GM12878 (cell line): ENCODE data around the gene MAML3. TPM values are rescaled to one million over a fixed set of nuclear protein-coding genes. Genes with fewer than 3 reads are reported as not detected.

Source experiments
- ATAC-seq: fragments of 200-7000 bp; cut with Tn5 transposase; 3 replicates; pipeline ENCODE4 v1.9.1; 2020; ENCODE audit warnings: mild to moderate bottlenecking, moderate library complexity
- BruUV-seq: library from RNA; stranded (reverse); fragments of 400-500 nt; replicated peaks from 2 replicates; lab custom pipeline; 2021; lab: Mats Ljungman, UMichigan
- CTCF ChIA-PET: fragments of 300-600 bp; sonication (Branson Sonifier 250); formaldehyde crosslinking; extraction: SDS; loops from one replicate; lab custom pipeline; 2021; ENCODE audit warnings: inconsistent platforms; lab: Yijun Ruan, JAX
- POLR2A ChIA-PET: fragments of 350-600 bp; formaldehyde crosslinking; extraction: SDS; loops from one replicate; lab custom pipeline; 2021; ENCODE audit warnings: inconsistent platforms; lab: Charles Lee
- RAD21 ChIA-PET: fragments of 300-600 bp; sonication (Branson Sonifier 250); formaldehyde crosslinking; loops from one replicate; lab custom pipeline; 2023; ENCODE audit warnings: antibody characterized with exemption; ENCODE audit not compliant: unreplicated experiment; lab: Charles Lee
- SMC1A ChIA-PET: fragments of 300-600 bp; sonication (Branson Sonifier 250); formaldehyde crosslinking; loops from one replicate; lab custom pipeline; 2023; ENCODE audit not compliant: unreplicated experiment, uncharacterized antibody; lab: Charles Lee
- DNase-seq: peaks from one replicate; pipeline ENCODE4 v3.0.0-alpha.2; 2011; ENCODE audit warnings: low read depth, low spot score
- FAIRE-seq: peaks from 3 replicates; lab custom pipeline; 2011; peaks lifted over from hg19 to GRCh38; lab: Jason Lieb, UNC
- H2AFZ ChIP-seq: 2 replicates; pipeline ENCODE4 v1.6.0; 2011; ENCODE audit warnings: low read depth, low read length, control low read depth; ENCODE audit not compliant: control insufficient read depth
- H3K27ac ChIP-seq: 2 replicates; pipeline ENCODE4 v1.5.1; 2011; ENCODE audit warnings: control low read depth; ENCODE audit not compliant: control insufficient read depth, insufficient read depth
- H3K27me3 ChIP-seq, 2 experiments: replicated peaks in 1 of 2; 2 replicates each; pipeline versions ENCODE4 v1.6.0 to v1.6.1; 2011; ENCODE audit warnings: low read length in 1 of 2; ENCODE audit not compliant: control insufficient read depth in 2 of 2, insufficient read depth in 2 of 2
- H3K36me3 ChIP-seq, 2 experiments: 2 replicates each; pipeline ENCODE4 v1.5.1; 2011; ENCODE audit warnings: low read length in 1 of 2; ENCODE audit not compliant: control insufficient read depth in 2 of 2, insufficient read depth in 2 of 2
- H3K4me1 ChIP-seq: 2 replicates; pipeline ENCODE4 v1.6.1; 2011; ENCODE audit warnings: mild to moderate bottlenecking, low read length, moderate library complexity, mixed read lengths; ENCODE audit not compliant: control insufficient read depth, insufficient read depth
- H3K4me2 ChIP-seq: 2 replicates; pipeline ENCODE4 v1.6.0; 2011; ENCODE audit warnings: control low read depth; ENCODE audit not compliant: control insufficient read depth, insufficient read depth
- H3K4me3 ChIP-seq: fragments of 200-600 bp; sonication (generic); 2 replicates; pipeline ENCODE4 v1.5.1; 2016
- H3K79me2 ChIP-seq: 2 replicates; pipeline ENCODE4 v1.6.0; 2011; ENCODE audit warnings: low read length; ENCODE audit not compliant: control insufficient read depth, insufficient read depth
- H3K9ac ChIP-seq: 2 replicates; pipeline ENCODE4 v1.8.0; 2011; ENCODE audit warnings: low read length, control low read depth, mixed read lengths; ENCODE audit not compliant: control insufficient read depth, insufficient read depth
- H3K9me3 ChIP-seq: replicated peaks from 3 replicates; pipeline ENCODE4 v1.5.1; 2011; ENCODE audit warnings: mild to moderate bottlenecking, low read length; ENCODE audit not compliant: control insufficient read depth, insufficient read depth
- H4K20me1 ChIP-seq: 2 replicates; pipeline ENCODE4 v1.6.0; 2011; ENCODE audit not compliant: control insufficient read depth, insufficient read depth
- CREB1 ChIP-seq: IDR thresholded peaks from 2 replicates; pipeline ENCODE4 v1.6.1; 2012; ENCODE audit warnings: low read depth, mild to moderate bottlenecking, inconsistent platforms
- EED ChIP-seq: sonication (generic); IDR thresholded peaks from 2 replicates; pipeline ENCODE4 v1.6.1; 2016; ENCODE audit warnings: antibody characterized with exemption, low read depth
- EP300 ChIP-seq, 2 experiments: fragments of 150-350 bp in 1 of 2; IDR thresholded peaks; 2 replicates each; pipeline ENCODE4 v1.6.1; 2011 to 2012; ENCODE audit warnings: low read depth in 2 of 2, low read length in 2 of 2, borderline replicate concordance in 1 of 2, improper control_type of control experiment in 1 of 2, inconsistent platforms in 1 of 2; ENCODE audit not compliant: control insufficient read depth in 1 of 2
- GATAD2B ChIP-seq: fragments of 450-650 bp; conservative IDR thresholded peaks from 2 replicates; pipeline ENCODE4 v1.6.1; 2017; ENCODE audit warnings: low read depth, mild to moderate bottlenecking, moderate library complexity
- KAT2A ChIP-seq: conservative IDR thresholded peaks from 2 replicates; pipeline ENCODE4 v1.6.1; 2011; ENCODE audit warnings: low read depth, low read length; ENCODE audit not compliant: control insufficient read depth
- KDM1A ChIP-seq: fragments of 200-600 bp; sonication (generic); IDR thresholded peaks from 2 replicates; pipeline ENCODE4 v1.6.1; 2016; ENCODE audit warnings: borderline replicate concordance
- LARP7 ChIP-seq: fragments of 450-650 bp; IDR thresholded peaks from 2 replicates; pipeline ENCODE4 v1.6.1; 2017; ENCODE audit warnings: mild to moderate bottlenecking
- MTA2 ChIP-seq: fragments of 450-650 bp; IDR thresholded peaks from 2 replicates; pipeline ENCODE4 v1.6.1; 2016; ENCODE audit warnings: low read depth, mild to moderate bottlenecking, moderate library complexity
- NFXL1 ChIP-seq: fragments of 450-650 bp; IDR thresholded peaks from 2 replicates; pipeline ENCODE4 v1.6.1; 2017; ENCODE audit warnings: antibody characterized with exemption, mild to moderate bottlenecking, borderline replicate concordance
- NR2C2 ChIP-seq: IDR thresholded peaks from 2 replicates; pipeline ENCODE4 v1.6.1; 2011; ENCODE audit warnings: borderline replicate concordance, low read depth; ENCODE audit not compliant: control insufficient read depth, insufficient read length
- NRF1 ChIP-seq: conservative IDR thresholded peaks from 2 replicates; pipeline ENCODE4 v1.6.1; 2011; ENCODE audit warnings: mild to moderate bottlenecking, low read depth, low read length, improper control_type of control experiment
- RBBP5 ChIP-seq: fragments of 200-600 bp; sonication (generic); conservative IDR thresholded peaks from 2 replicates; pipeline ENCODE4 v1.6.1; 2016
- SMAD1 ChIP-seq: fragments of 450-650 bp; IDR thresholded peaks from 2 replicates; pipeline ENCODE4 v1.6.1; 2018; ENCODE audit warnings: mild to moderate bottlenecking, low read depth; ENCODE audit not compliant: partially characterized antibody
- SPI1 ChIP-seq: IDR thresholded peaks from 2 replicates; pipeline ENCODE4 v1.6.1; 2011; ENCODE audit warnings: low read depth, mild to moderate bottlenecking, low read length, moderate library complexity, borderline replicate concordance; ENCODE audit not compliant: insufficient read depth
- TARDBP ChIP-seq: IDR thresholded peaks from 2 replicates; pipeline ENCODE4 v1.6.1; 2016; ENCODE audit warnings: borderline replicate concordance
- YY1 ChIP-seq: IDR thresholded peaks from 2 replicates; pipeline ENCODE4 v1.6.1; 2011; ENCODE audit warnings: low read depth, mild to moderate bottlenecking, low read length
- WGBS: methylation state at CpG from one replicate; pipeline ENCODE4 v1.1.6; 2016; ENCODE audit warnings: low lambda C conversion rate; ENCODE audit not compliant: insufficient replicate concordance, insufficient coverage; ENCODE audit errors: missing lambda C conversion rate; 5-methylcytosine and 5-hydroxymethylcytosine counted together
- in situ Hi-C: fragments of 300-500 bp; cut with MboI; formaldehyde crosslinking; loops from 9 replicates; pipeline ENCODE4 v1.14.3; 2018; ENCODE audit warnings: mixed read lengths
- intact Hi-C: fragments of 100-400 bp; cut with micrococcal nuclease; formaldehyde crosslinking; loops from one replicate; pipeline ENCODE4 v1.14.2; 2022; ENCODE audit not compliant: unreplicated experiment
- polyA plus RNA-seq, 11 experiments: library from polyadenylated mRNA; depleted of rRNA in 4 of 11; unstranded in 6 of 11; stranded (reverse) in 5 of 11; fragments of >200 nt; fragmentation: Nextera tagmentation in 4 of 11; fragmentation: Illumina TruSeq in 1 of 11; extraction: Ambion mirVana in 4 of 11; extraction: Trizol in 1 of 11; gene quantifications; 1 replicate in 1 of 11; 2 replicates in 10 of 11; pipeline versions ENCODE4 v1.2.1 to v1.2.3, GENCODE V29; 2011 to 2016; ENCODE audit warnings: inconsistent platforms in 2 of 11, missing spikeins in 2 of 11, low read depth in 1 of 11
- total RNA-seq, 4 experiments: library from RNA; depleted of rRNA in 3 of 4; stranded (reverse); fragments of >200 nt in 3 of 4; fragmentation: Illumina TruSeq in 1 of 4; extraction: Trizol in 1 of 4; gene quantifications; 2 replicates each; pipeline versions ENCODE4 v1.2.1 to v1.2.3, GENCODE V29; 2013 to 2021

The MAML3 gene
- total and polyA plus RNA-seq, 10 of the 15 experiments (the other 5 are each of a cell fraction or from before 2014, with no cell fraction given) = under 0.01 to 0.53 (median 0.06) TPM; not detected in 2

DNA sequence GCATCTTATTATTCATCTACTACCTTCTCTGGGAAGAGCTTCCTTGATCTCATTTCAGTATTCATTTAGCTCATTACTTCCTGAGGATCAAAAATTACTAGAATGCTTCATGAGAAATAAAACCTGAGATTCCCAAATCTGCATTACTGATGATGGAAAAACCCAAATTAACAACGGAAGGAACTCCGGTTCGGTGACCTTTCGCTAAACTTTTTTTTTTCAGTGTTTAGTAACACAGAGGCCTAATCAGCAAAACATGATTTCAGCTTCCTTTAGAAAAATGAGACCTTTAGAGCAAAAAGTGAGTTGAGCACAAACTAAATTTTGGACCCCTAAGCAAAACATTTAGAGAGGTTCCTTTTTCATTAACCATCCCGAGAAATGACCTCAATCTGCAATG is 229.2 kb downstream of the MAML3 start:
- ChIA-PET POLR2A (no interaction called here), CTCF (no interaction called here)
- in situ Hi-C loops = no loop called here

DNA sequence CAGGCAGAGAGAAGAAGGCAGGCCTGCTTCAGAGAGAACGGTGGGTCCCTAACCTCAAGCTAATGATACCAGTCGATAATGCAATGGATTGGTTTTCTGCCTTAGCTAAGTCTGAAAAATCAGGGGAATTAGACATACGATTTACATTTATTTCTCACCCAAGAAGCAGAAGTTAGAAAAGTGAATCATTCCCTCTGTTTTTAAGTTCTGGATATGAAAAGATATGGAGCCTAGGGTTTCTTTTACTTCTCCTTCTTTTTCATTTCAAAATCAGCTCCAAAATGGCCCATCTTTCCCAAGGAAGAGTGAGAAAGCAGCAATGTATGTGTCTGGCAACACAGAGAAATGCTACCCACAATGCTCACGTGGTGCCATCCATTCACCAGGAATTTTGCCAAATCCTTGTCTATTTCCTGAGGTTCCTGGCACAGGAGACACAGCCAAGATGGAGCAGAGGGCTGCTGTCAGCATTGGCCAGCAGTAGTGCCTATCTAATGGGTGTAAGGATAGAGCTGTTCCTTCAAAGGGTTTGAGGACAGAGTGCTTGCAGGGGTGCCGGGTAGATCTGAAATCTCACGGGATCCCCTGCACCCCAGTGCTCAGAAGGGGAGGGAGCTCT is 231.5 kb downstream of the MAML3 start:
- ATAC-seq (no peak), FAIRE-seq (no peak), DNase-seq (no peak)
- no peak for TF ChIP-seq NRF1
- no peak for TF ChIP-seq NR2C2
- no peak for TF ChIP-seq TARDBP
- TF ChIP-seq GATAD2B = no peak
- no peak for TF ChIP-seq RBBP5
- TF ChIP-seq CREB1 = no peak
- TF ChIP-seq LARP7 = no peak
- TF ChIP-seq EP300 (IDR thresholded peaks at IDR 0.05; ENCODE audit: borderline replicate concordance in 1 of 2, control insufficient read depth in 1 of 2, low read depth in 2 of 2, low read length in 2 of 2) = no peak
- TF ChIP-seq SPI1 = no peak
- no peak for TF ChIP-seq MTA2
- TF ChIP-seq SMAD1 = no peak
- no peak for TF ChIP-seq KAT2A
- Histone ChIP-seq H3K4me3 (no peak overlapping the region), H3K36me3 (no peaks in the 10 kb centered on the region), H3K9me3 (no peaks in the 10 kb centered on the region), H4K20me1 (no peaks in the 10 kb centered on the region), H3K4me1 (no peaks in the 10 kb centered on the region), H3K9ac (no peak overlapping the region), H2AFZ (no peak overlapping the region), H3K27ac (no peak overlapping the region), H3K79me2 (no peaks in the 10 kb centered on the region), H3K27me3 (peaks cover 0 to 3% of the 10 kb centered on the region in 2 experiments; a peak in 3 of 4 replicates), H3K4me2 (no peak overlapping the region)
- intact Hi-C loops = no loop called here
- RAD21 ChIA-PET = no interaction called here
- BruUV-seq = no TSS peak
- SMC1A ChIA-PET = no interaction called here
- POLR2A ChIA-PET = no interaction called here
- CTCF ChIA-PET = no interaction called here
- in situ Hi-C loops = no loop called here
- WGBS = 24% methylated on average over 6 of the region's 6 CpGs

More for the DNA sequence above, 229.2 kb downstream of the MAML3 start:
- Histone ChIP-seq H3K9ac (no peak overlapping the region), H2AFZ (no peak overlapping the region), H3K9me3 (no peaks in the 10 kb centered on the region), H4K20me1 (no peaks in the 10 kb centered on the region), H3K4me1 (no peaks in the 10 kb centered on the region), H3K4me2 (no peak overlapping the region), H3K79me2 (no peaks in the 10 kb centered on the region), H3K27me3 (peaks cover 0 to 1% of the 10 kb centered on the region in 2 experiments; a peak in 2 of 4 replicates), H3K27ac (no peak overlapping the region), H3K36me3 (no peaks in the 10 kb centered on the region), H3K4me3 (no peak overlapping the region)
- SMC1A ChIA-PET = interaction anchor here (0.6 kb wide), 1 partner anchor 10 kb away, joined by 3 read pairs; no protein-coding TSS in a partner anchor
- WGBS = 74% methylated on average over 5 of the region's 5 CpGs
- TF ChIP-seq MTA2 (no peak), EED (no peak), NFXL1 (no peak), KDM1A (no peak), YY1 (no peak)
- intact Hi-C loops = no loop called here
- RAD21 ChIA-PET = no interaction called here
- ATAC-seq (no peak), FAIRE-seq (no peak), DNase-seq (no peak)
- BruUV-seq = no TSS peak
